Measurements from ENCODE around the gene MMP24.

Gene MMP24

GRCh38 chr20:35277531-35278395 lies 51.3 kb downstream of the MMP24 start, which contains the start of gene MMP24OS:
Gene MMP24OS, minus strand, starts transcription at chr20:35278122. Its CDS starts 193 bp downstream, at chr20:35277929.
- DNase-seq, result peak; percentile 96
- Histone ChIP-seq H3K27me3 (ENCODE audit: insufficient read depth, low read depth, severe bottlenecking) (no peaks in the 10 kb centered on the region), H3K27ac (peak within 1 kb of the TSS; percentile 73), H3K9me3 (ENCODE audit: severe bottlenecking) (no peaks in the 10 kb centered on the region), H3K4me3 (ENCODE audit: low read depth, low read length) (peak within 1 kb of the TSS; percentile 65), H3K36me3 (peaks cover 54% of the 10 kb centered on the region)
- TF ChIP-seq CTCF (IDR thresholded peaks at IDR 0.05; ENCODE audit: low read depth, low read length), result peak; percentile 68

GRCh38 chr20:35279040-35279439 lies 52.5 kb downstream of the MMP24 start:
- no peak for TF ChIP-seq CTCF (IDR thresholded peaks at IDR 0.05; ENCODE audit: low read depth, low read length)
- peaks cover 61% of the 10 kb centered on the region for H3K36me3 ChIP-seq
- DNase-seq, result no peak
- no peak overlapping the region; the same call in 1 of the 2 replicates for H3K27ac ChIP-seq
- no peak overlapping the region for H3K4me3 ChIP-seq (ENCODE audit: low read depth, low read length)
- H3K27me3 ChIP-seq (ENCODE audit: insufficient read depth, low read depth, severe bottlenecking), result no peaks in the 10 kb centered on the region
- no peaks in the 10 kb centered on the region for H3K9me3 ChIP-seq (ENCODE audit: severe bottlenecking)

- no peaks in the 10 kb centered on the region for H3K9me3 ChIP-seq (ENCODE audit: severe bottlenecking)
- no peak for DNase-seq
- H3K27me3 ChIP-seq (ENCODE audit: insufficient read depth, low read depth, severe bottlenecking), result no peaks in the 10 kb centered on the region
- no peak for TF ChIP-seq CTCF (IDR thresholded peaks at IDR 0.05; ENCODE audit: low read depth, low read length)
- H3K36me3 ChIP-seq, result peaks cover 61% of the 10 kb centered on the region
- no peak overlapping the region for H3K27ac ChIP-seq
- no peak overlapping the region for H3K4me3 ChIP-seq (ENCODE audit: low read depth, low read length)
Observed at GRCh38 chr20:35279533-35280174, 53.2 kb downstream of the MMP24 start.

- Histone ChIP-seq H3K27me3 (ENCODE audit: insufficient read depth, low read depth, severe bottlenecking) (no peaks in the 10 kb centered on the region), H3K4me3 (ENCODE audit: low read depth, low read length) (no peak overlapping the region), H3K9me3 (ENCODE audit: severe bottlenecking) (no peaks in the 10 kb centered on the region), H3K27ac (no peak overlapping the region), H3K36me3 (peaks cover 61% of the 10 kb centered on the region)
- no peak for TF ChIP-seq CTCF (IDR thresholded peaks at IDR 0.05; ENCODE audit: low read depth, low read length)
- DNase-seq, result no peak
Observed at GRCh38 chr20:35280523-35280922, 54.0 kb downstream of the MMP24 start.

GRCh38 chr20:35281506-35282101 lies 55.1 kb downstream of the MMP24 start:
- DNase-seq, result no peak
- no peak overlapping the region for H3K4me3 ChIP-seq (ENCODE audit: low read depth, low read length)
- TF ChIP-seq CTCF (IDR thresholded peaks at IDR 0.05; ENCODE audit: low read depth, low read length), result no peak

More at GRCh38 chr20:35281506-35282101, 55.1 kb downstream of the MMP24 start:
- H3K9me3 ChIP-seq (ENCODE audit: severe bottlenecking), result no peaks in the 10 kb centered on the region
- H3K27ac ChIP-seq, result no peak overlapping the region
- no peaks in the 10 kb centered on the region for H3K27me3 ChIP-seq (ENCODE audit: insufficient read depth, low read depth, severe bottlenecking)
- peaks cover 52% of the 10 kb centered on the region for H3K36me3 ChIP-seq
